ENCODE results near the gene ADAMTS9. TPM values are rescaled to one million over a fixed set of nuclear protein-coding genes. Genes with fewer than 3 reads are reported as not detected.
A peak's percentile ranks its signal among the peaks of the same experiment; 100 is the strongest.

Gene ADAMTS9
- total RNA-seq, 6 experiments from 2014 or later = 1.1 to 9.9 (median 3.5) TPM

GRCh38 chr3:64520334-64520733 is 167.5 kb downstream of the ADAMTS9 start:
- TF ChIP-seq CTCF (IDR thresholded peaks at IDR 0.05) (no peak), POLR2A (IDR thresholded peaks at IDR 0.05) (no peak)
- Histone ChIP-seq H3K27ac (no peak overlapping the region), H3K4me3 (no peak overlapping the region), H3K9me3 (no peaks in the 10 kb centered on the region), H3K4me1 (peaks cover 0 to 7% (median 0%) of the 10 kb centered on the region in 4 donors), H3K36me3 (no peaks in the 10 kb centered on the region), H3K27me3 (no peaks in the 10 kb centered on the region)
- intact Hi-C loops (cut with DNase I) = no loop called here
- WGBS (ENCODE audit: insufficient coverage, low coverage, low lambda C conversion rate, missing lambda C conversion rate) = 24% methylated on average over 3 of the region's 3 CpGs
- ATAC-seq (peak; percentile 68 to 81 (median 76)), DNase-seq (no peak)

GRCh38 chr3:64518950-64519349 is 168.8 kb downstream of the ADAMTS9 start:
- no peaks in the 10 kb centered on the region for H3K36me3 ChIP-seq
- no peak for TF ChIP-seq CTCF (IDR thresholded peaks at IDR 0.05)
- no peak for TF ChIP-seq POLR2A (IDR thresholded peaks at IDR 0.05)
- H3K4me1 ChIP-seq = peaks cover 0 to 7% (median 0%) of the 10 kb centered on the region in 4 donors
- ATAC-seq = no peak
- H3K9me3 ChIP-seq = no peaks in the 10 kb centered on the region
- H3K27me3 ChIP-seq = no peaks in the 10 kb centered on the region
- no peak overlapping the region for H3K27ac ChIP-seq
- WGBS (ENCODE audit: insufficient coverage, low coverage, low lambda C conversion rate, missing lambda C conversion rate) = no CpG with 5 or more reads among the region's 1 CpG
- no peak for DNase-seq
- H3K4me3 ChIP-seq = no peak overlapping the region
- intact Hi-C loops (cut with DNase I) = no loop called here

- WGBS (ENCODE audit: insufficient coverage, low coverage, low lambda C conversion rate, missing lambda C conversion rate) = 91% methylated on average over 6 of the region's 6 CpGs
- intact Hi-C loops (cut with DNase I) = no loop called here
- DNase-seq (no peak), ATAC-seq (no peak)
- TF ChIP-seq CTCF (IDR thresholded peaks at IDR 0.05) (no peak), POLR2A (IDR thresholded peaks at IDR 0.05) (no peak)
- H3K36me3 ChIP-seq = no peaks in the 10 kb centered on the region
- H3K27ac ChIP-seq = no peak overlapping the region
- H3K27me3 ChIP-seq = no peaks in the 10 kb centered on the region
- peaks cover 0 to 7% (median 0%) of the 10 kb centered on the region in 4 donors for H3K4me1 ChIP-seq
- H3K4me3 ChIP-seq = no peak overlapping the region
- no peaks in the 10 kb centered on the region for H3K9me3 ChIP-seq
Measured at GRCh38 chr3:64518496-64518895, 169.3 kb downstream of the ADAMTS9 start.

DNA sequence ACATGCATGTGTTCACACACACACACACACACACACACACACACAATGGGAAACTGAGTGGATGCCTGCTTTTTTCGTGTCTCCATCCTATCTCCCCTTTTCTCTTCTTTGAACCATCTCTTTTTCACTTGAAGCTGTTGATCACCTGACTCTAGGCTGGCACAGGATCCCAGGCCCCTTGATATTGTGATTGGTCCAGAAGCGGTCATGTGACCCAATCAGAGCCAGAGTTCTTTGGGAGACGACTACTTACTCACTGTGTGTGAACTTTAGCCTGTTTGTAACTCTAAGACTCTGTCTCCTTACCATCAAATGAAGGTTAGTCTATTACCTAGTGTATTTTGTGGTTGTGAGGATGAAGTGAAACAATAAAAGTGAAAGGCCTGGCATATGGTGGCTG is 172.9 kb downstream of the ADAMTS9 start:
- no peak for ATAC-seq
- Histone ChIP-seq H3K4me1 (peaks cover 0 to under 1% (median 0%) of the 10 kb centered on the region in 4 donors), H3K27ac (no peak overlapping the region), H3K4me3 (no peak overlapping the region), H3K36me3 (no peaks in the 10 kb centered on the region), H3K9me3 (no peaks in the 10 kb centered on the region), H3K27me3 (no peaks in the 10 kb centered on the region)
- WGBS (ENCODE audit: insufficient coverage, low coverage, low lambda C conversion rate, missing lambda C conversion rate) = 66% methylated on average over 3 of the region's 3 CpGs
- no peak for DNase-seq
- intact Hi-C loops (cut with DNase I) = no loop called here
- TF ChIP-seq CTCF (IDR thresholded peaks at IDR 0.05) (no peak), POLR2A (IDR thresholded peaks at IDR 0.05) (no peak)

- H3K27ac ChIP-seq = no peak overlapping the region
- H3K27me3 ChIP-seq = no peaks in the 10 kb centered on the region
- H3K4me1 ChIP-seq = no peaks in the 10 kb centered on the region
- H3K9me3 ChIP-seq = no peaks in the 10 kb centered on the region
- WGBS (ENCODE audit: insufficient coverage, low coverage, low lambda C conversion rate, missing lambda C conversion rate) = 61% methylated on average over 5 of the region's 5 CpGs
- DNase-seq (no peak), ATAC-seq (no peak)
- no peak overlapping the region for H3K4me3 ChIP-seq
- intact Hi-C loops (cut with DNase I) = no loop called here
- TF ChIP-seq CTCF (IDR thresholded peaks at IDR 0.05) = no peak
- TF ChIP-seq POLR2A (IDR thresholded peaks at IDR 0.05) = no peak
- no peaks in the 10 kb centered on the region for H3K36me3 ChIP-seq
Measured at GRCh38 chr3:64509206-64509605, 178.6 kb downstream of the ADAMTS9 start.
